Keratinocyte (primary cell): ENCODE results near the gene C1RL.

Source experiments
- EZH2 ChIP-seq: IDR thresholded peaks from one replicate; pipeline ENCODE4 v1.6.1; 2012; ENCODE audit warnings: inconsistent platforms, mild to moderate bottlenecking, low read length, moderate library complexity
- TF ChIP-seq, protein P1 (sequence below), 3 experiments: IDR thresholded peaks in 1 of 3; conservative IDR thresholded peaks in 1 of 3; optimal IDR thresholded peaks in 1 of 3; 2 replicates in 2 of 3; 3 replicates in 1 of 3; pipeline versions ENCODE3 to v1.5.1; 2011; ENCODE audit warnings: low read length in 3 of 3, mild to moderate bottlenecking in 3 of 3, moderate library complexity in 2 of 3, control low read depth in 1 of 3, inconsistent platforms in 1 of 3; ENCODE audit not compliant: insufficient read depth in 2 of 3; ENCODE audit errors: extremely low read depth in 1 of 3

DNA sequence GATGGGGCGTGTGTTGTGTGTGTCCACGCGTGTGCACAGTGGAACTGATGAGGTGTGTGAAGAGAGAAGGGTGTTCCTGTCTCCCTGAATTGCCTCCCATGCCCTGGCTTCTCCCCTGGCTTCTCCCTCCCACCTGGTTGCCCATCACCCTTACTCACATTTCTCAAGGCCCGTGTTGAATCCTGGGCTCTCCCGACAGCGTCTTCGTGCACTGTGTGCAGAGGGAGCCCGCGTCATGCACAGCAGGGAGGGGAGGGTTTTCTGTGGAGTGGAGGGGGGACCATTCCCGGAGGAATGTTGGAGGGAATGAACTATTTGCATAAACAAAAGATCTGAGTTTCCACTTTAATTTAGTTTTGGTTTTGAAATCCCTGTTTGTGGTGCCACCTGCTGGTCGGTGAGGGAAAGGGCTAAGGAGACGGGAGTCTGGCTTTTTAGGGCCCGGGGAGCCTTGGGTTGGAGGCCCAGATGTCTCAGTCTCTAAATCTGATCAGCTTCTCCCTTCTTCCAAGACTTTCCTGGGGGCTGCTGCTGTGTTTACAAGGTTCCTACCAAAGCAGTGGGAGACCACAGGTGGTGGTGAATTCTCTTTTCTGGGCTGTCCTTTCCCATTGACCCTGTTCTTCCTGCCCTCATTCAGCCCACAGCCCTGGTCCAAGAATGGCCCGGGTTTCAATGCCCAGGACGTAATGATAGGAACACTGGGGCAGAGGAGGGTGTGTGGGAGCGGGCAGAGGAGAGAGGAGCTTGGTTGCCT, 16.6 kb downstream of the C1RL start, which contains the start of gene C1R:
- TF ChIP-seq, protein P1, sequence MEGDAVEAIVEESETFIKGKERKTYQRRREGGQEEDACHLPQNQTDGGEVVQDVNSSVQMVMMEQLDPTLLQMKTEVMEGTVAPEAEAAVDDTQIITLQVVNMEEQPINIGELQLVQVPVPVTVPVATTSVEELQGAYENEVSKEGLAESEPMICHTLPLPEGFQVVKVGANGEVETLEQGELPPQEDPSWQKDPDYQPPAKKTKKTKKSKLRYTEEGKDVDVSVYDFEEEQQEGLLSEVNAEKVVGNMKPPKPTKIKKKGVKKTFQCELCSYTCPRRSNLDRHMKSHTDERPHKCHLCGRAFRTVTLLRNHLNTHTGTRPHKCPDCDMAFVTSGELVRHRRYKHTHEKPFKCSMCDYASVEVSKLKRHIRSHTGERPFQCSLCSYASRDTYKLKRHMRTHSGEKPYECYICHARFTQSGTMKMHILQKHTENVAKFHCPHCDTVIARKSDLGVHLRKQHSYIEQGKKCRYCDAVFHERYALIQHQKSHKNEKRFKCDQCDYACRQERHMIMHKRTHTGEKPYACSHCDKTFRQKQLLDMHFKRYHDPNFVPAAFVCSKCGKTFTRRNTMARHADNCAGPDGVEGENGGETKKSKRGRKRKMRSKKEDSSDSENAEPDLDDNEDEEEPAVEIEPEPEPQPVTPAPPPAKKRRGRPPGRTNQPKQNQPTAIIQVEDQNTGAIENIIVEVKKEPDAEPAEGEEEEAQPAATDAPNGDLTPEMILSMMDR (optimal IDR thresholded peaks at IDR 0.05 in 1 of 3, IDR thresholded peaks at IDR 0.05 in 1 of 3, conservative IDR thresholded peaks at IDR 0.05 in 1 of 3; ENCODE audit: extremely low read depth in 1 of 3, insufficient read depth in 2 of 3, low read length in 3 of 3): peak; percentile 71 to 84 (median 77)
- TF ChIP-seq EZH2: no peak
